Stomach (tissue), 9 donors: ENCODE measurements around the gene EVA1C. TPM values are rescaled to one million over a fixed set of nuclear protein-coding genes. Genes with fewer than 3 reads are reported as not detected.

Source experiments
- DNase-seq, 2 donors: peaks; one replicate each; pipeline versions ENCODE4 v3.0.0 to v3.0.0-alpha.2; 2013 to 2019
- H3K27ac ChIP-seq, 5 donors: fragments of 200-600 bp in 4 of 5; sonication (generic) in 4 of 5; one replicate each; pipeline ENCODE4 v1.5.1; 2013 to 2019; ENCODE audit warnings: mild to moderate bottlenecking in 1 of 5, moderate library complexity in 1 of 5
- H3K27me3 ChIP-seq, 3 donors: fragments of 200-600 bp; sonication (generic); one replicate each; pipeline ENCODE4 v1.5.1; 2017 to 2019; ENCODE audit warnings: mixed run types in 1 of 3
- H3K36me3 ChIP-seq, 4 donors: fragments of 200-600 bp; sonication (generic); 1 replicate in 3 of 4; 2 replicates in 1 of 4; pipeline ENCODE4 v1.5.1; 2016 to 2019
- H3K4me1 ChIP-seq, 4 donors: fragments of 200-600 bp; sonication (generic); one replicate each; pipeline ENCODE4 v1.5.1; 2016 to 2019
- H3K4me3 ChIP-seq, 4 donors: fragments of 200-600 bp; sonication (generic) in 3 of 4; one replicate each; pipeline ENCODE4 v1.5.1; 2016 to 2019; ENCODE audit warnings: mild to moderate bottlenecking in 1 of 4
- H3K9me3 ChIP-seq, 4 donors: fragments of 200-600 bp; sonication (generic); one replicate each; pipeline ENCODE4 v1.5.1; 2016 to 2019
- EP300 ChIP-seq: sonication (generic); formaldehyde crosslinking; IDR thresholded peaks from one replicate; pipeline ENCODE4 v1.6.1; 2017; ENCODE audit warnings: antibody characterized with exemption
- POLR2A ChIP-seq, 4 donors: fragments of 450-650 bp; IDR thresholded peaks; one replicate each; pipeline ENCODE4 v1.6.1; 2016; ENCODE audit warnings: antibody characterized with exemption in 4 of 4, control low read depth in 2 of 4, mild to moderate bottlenecking in 1 of 4, moderate library complexity in 1 of 4
- POLR2AphosphoS5 ChIP-seq, 3 donors: sonication (generic); formaldehyde crosslinking; IDR thresholded peaks; one replicate each; pipeline ENCODE4 v1.6.1; 2016; ENCODE audit warnings: antibody characterized with exemption in 3 of 3
- WGBS, 5 donors: extraction: QIAGEN DNeasy Blood & Tissue Kit in 3 of 5; methylation state at CpG; one replicate each; pipeline versions ENCODE4 v1.1.5 to v1.1.7; 2013 to 2018; 5-methylcytosine and 5-hydroxymethylcytosine counted together
- intact Hi-C: fragments of 100-400 bp; cut with DNase I; formaldehyde crosslinking; loops from one replicate; pipeline ENCODE4 v1.15.1; 2023; ENCODE audit warnings: low total_unique reads
- polyA plus RNA-seq, 3 donors: library from polyadenylated mRNA; stranded (reverse); fragments of 200-250 nt; gene quantifications; one replicate each; pipeline ENCODE4 v1.2.3, GENCODE V29; 2013
- total RNA-seq, 5 donors: library from RNA; depleted of rRNA; stranded (reverse); fragments of >200 nt; gene quantifications; one replicate each; pipeline versions ENCODE4 v1.1.0 to v1.2.3, GENCODE V29; 2014 to 2016
- TF ChIP-seq, protein P1 (sequence below), 7 experiments: fragments of 450-650 bp in 4 of 7; fragments of 200-600 bp in 3 of 7; sonication (generic) in 3 of 7; IDR thresholded peaks; one replicate each; pipeline ENCODE4 v1.5.1; 2016 to 2019; ENCODE audit warnings: antibody characterized with exemption in 7 of 7, control low read depth in 2 of 7, mild to moderate bottlenecking in 1 of 7
- donor health status: healthy with polysubstance abuse.
- donor health status: Bipolar disorder and iron deficiency.
- donor health status: healthy.

EVA1C gene
- total and polyA plus RNA-seq, 8 donors: 10.6 to 142 (median 42.9) TPM

- no peak overlapping the region for H3K27ac ChIP-seq
- H3K4me1 ChIP-seq: peaks cover 2 to 7% (median 4%) of the 10 kb centered on the region in 4 donors
- DNase-seq: no peak
- no peak overlapping the region for H3K4me3 ChIP-seq
- no peak for TF ChIP-seq POLR2A (IDR thresholded peaks at IDR 0.05)
- TF ChIP-seq, protein P1, sequence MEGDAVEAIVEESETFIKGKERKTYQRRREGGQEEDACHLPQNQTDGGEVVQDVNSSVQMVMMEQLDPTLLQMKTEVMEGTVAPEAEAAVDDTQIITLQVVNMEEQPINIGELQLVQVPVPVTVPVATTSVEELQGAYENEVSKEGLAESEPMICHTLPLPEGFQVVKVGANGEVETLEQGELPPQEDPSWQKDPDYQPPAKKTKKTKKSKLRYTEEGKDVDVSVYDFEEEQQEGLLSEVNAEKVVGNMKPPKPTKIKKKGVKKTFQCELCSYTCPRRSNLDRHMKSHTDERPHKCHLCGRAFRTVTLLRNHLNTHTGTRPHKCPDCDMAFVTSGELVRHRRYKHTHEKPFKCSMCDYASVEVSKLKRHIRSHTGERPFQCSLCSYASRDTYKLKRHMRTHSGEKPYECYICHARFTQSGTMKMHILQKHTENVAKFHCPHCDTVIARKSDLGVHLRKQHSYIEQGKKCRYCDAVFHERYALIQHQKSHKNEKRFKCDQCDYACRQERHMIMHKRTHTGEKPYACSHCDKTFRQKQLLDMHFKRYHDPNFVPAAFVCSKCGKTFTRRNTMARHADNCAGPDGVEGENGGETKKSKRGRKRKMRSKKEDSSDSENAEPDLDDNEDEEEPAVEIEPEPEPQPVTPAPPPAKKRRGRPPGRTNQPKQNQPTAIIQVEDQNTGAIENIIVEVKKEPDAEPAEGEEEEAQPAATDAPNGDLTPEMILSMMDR (IDR thresholded peaks at IDR 0.05): no peak
- no peak for TF ChIP-seq POLR2AphosphoS5 (IDR thresholded peaks at IDR 0.05)
- TF ChIP-seq EP300: no peak
- H3K27me3 ChIP-seq: no peaks in the 10 kb centered on the region
- H3K36me3 ChIP-seq: peaks cover 27 to 92% (median 84%) of the 10 kb centered on the region in 4 donors
- no peaks in the 10 kb centered on the region for H3K9me3 ChIP-seq
- intact Hi-C loops: no loop called here
- 86 to 93% (median 93%) methylated on average over 5 of the region's 5 CpGs for WGBS, 5 donors
Observed at GRCh38 chr21:32469628-32470027, 57.1 kb downstream of the EVA1C start.

GRCh38 chr21:32470206-32470605, 57.7 kb downstream of the EVA1C start:
- H3K27ac ChIP-seq: no peak overlapping the region
- H3K27me3 ChIP-seq: no peaks in the 10 kb centered on the region
- H3K36me3 ChIP-seq: peaks cover 24 to 89% (median 82%) of the 10 kb centered on the region in 4 donors
- 87 to 94% (median 90%) methylated on average over 9 of the region's 9 CpGs for WGBS, 5 donors
- no peak for DNase-seq
- H3K4me3 ChIP-seq: no peak overlapping the region
- H3K9me3 ChIP-seq: no peaks in the 10 kb centered on the region
- intact Hi-C loops: no loop called here
- peaks cover 8 to 12% (median 9%) of the 10 kb centered on the region in 4 donors for H3K4me1 ChIP-seq
- TF ChIP-seq POLR2A (IDR thresholded peaks at IDR 0.05): no peak
- no peak for TF ChIP-seq EP300
- TF ChIP-seq, protein P1 (IDR thresholded peaks at IDR 0.05): no peak

- H3K27ac ChIP-seq: no peak overlapping the region
- WGBS, 5 donors: 93 to 96% (median 93%) methylated on average over 17 of the region's 17 CpGs
- TF ChIP-seq POLR2AphosphoS5 (IDR thresholded peaks at IDR 0.05) (no peak), EP300 (no peak), POLR2A (IDR thresholded peaks at IDR 0.05) (no peak)
- TF ChIP-seq, protein P1 (IDR thresholded peaks at IDR 0.05): no peak
- H3K4me3 ChIP-seq: no peak overlapping the region
- H3K4me1 ChIP-seq: peaks cover 8 to 26% (median 23%) of the 10 kb centered on the region in 4 donors
- H3K36me3 ChIP-seq: peaks cover 21 to 75% (median 72%) of the 10 kb centered on the region in 4 donors
- intact Hi-C loops: no loop called here
- no peaks in the 10 kb centered on the region for H3K27me3 ChIP-seq
- no peaks in the 10 kb centered on the region for H3K9me3 ChIP-seq
- DNase-seq: no peak
Observed at GRCh38 chr21:32472890-32473765, 60.6 kb downstream of the EVA1C start.

- WGBS, 5 donors: 79 to 87% (median 80%) methylated on average over 15 of the region's 15 CpGs
- no peaks in the 10 kb centered on the region for H3K9me3 ChIP-seq
Observed at GRCh38 chr21:32474179-32475059, 61.9 kb downstream of the EVA1C start.

More at GRCh38 chr21:32474179-32475059, 61.9 kb downstream of the EVA1C start:
- H3K4me3 ChIP-seq: no peak overlapping the region
- H3K36me3 ChIP-seq: peaks cover 8 to 63% (median 59%) of the 10 kb centered on the region in 4 donors
- DNase-seq: peak in 1 of 2 donors; percentile 29
- intact Hi-C loops: no loop called here
- peaks cover 8 to 34% (median 30%) of the 10 kb centered on the region in 4 donors for H3K4me1 ChIP-seq
- TF ChIP-seq EP300 (no peak), POLR2AphosphoS5 (IDR thresholded peaks at IDR 0.05) (no peak), POLR2A (IDR thresholded peaks at IDR 0.05) (no peak)
- TF ChIP-seq, protein P1 (IDR thresholded peaks at IDR 0.05): no peak
- H3K27me3 ChIP-seq: no peaks in the 10 kb centered on the region
- peak overlapping the region in 3 of 5 donors; percentile 58 to 68 (median 67) for H3K27ac ChIP-seq
